ENCODE data around the gene SOX18.

The SOX18 gene

DNA sequence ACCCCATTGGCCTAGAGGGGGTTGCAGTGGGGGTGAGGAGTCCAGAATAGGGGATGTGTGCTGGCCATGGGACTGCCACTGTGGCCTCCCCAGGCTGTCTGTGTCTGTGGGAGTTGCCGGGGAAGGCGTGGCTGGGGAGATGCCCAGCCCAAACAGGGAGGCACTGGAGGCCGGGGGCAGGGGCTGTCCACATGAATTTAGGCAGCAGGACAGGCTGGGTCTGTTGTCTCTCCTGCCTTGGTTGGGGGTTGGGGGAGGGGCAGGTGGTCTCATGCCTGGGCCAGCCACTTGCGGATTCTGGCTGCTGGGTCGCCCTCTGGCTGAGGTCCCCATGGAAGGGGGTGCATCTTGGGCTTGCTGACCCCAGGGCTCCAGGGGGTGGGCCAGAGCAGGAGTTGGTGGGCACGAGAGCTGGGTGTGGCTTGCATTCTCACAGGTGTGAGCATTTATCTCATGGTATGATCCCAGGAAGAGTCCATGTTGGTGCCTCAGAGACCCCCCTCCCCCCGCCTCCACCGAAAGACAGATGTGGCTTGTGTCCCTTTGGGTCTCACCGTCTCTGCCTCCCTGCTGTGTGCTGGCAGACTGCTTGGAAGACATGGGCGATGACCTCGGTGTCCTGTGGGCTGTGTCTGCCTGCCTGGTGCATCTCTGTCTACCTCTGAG, 4.0 kb downstream of the SOX18 start:
- no peak overlapping the region for H3K4me3 ChIP-seq (ENCODE audit: low read length in 2 of 2)
- H3K27me3 ChIP-seq (ENCODE audit: control insufficient read depth in 2 of 2, insufficient read depth in 2 of 2, low read length in 2 of 2): peaks cover 40 to 55% of the 10 kb centered on the region in 2 donors
- no peak overlapping the region for H3K27ac ChIP-seq (ENCODE audit: low read depth in 2 of 2, low read length in 2 of 2)
- no peak overlapping the region for H3K9ac ChIP-seq (ENCODE audit: low read depth in 1 of 2, low read length in 2 of 2)
- no peaks in the 10 kb centered on the region for H3K9me3 ChIP-seq (ENCODE audit: control insufficient read depth in 2 of 2, low read length in 2 of 2)
- H3K4me1 ChIP-seq (ENCODE audit: control insufficient read depth in 2 of 2, insufficient read depth in 2 of 2, low read length in 2 of 2): peaks cover 0 to 5% of the 10 kb centered on the region in 2 donors
- H3K36me3 ChIP-seq (ENCODE audit: control insufficient read depth in 2 of 2, insufficient read depth in 2 of 2, low read length in 2 of 2): no peaks in the 10 kb centered on the region

DNA sequence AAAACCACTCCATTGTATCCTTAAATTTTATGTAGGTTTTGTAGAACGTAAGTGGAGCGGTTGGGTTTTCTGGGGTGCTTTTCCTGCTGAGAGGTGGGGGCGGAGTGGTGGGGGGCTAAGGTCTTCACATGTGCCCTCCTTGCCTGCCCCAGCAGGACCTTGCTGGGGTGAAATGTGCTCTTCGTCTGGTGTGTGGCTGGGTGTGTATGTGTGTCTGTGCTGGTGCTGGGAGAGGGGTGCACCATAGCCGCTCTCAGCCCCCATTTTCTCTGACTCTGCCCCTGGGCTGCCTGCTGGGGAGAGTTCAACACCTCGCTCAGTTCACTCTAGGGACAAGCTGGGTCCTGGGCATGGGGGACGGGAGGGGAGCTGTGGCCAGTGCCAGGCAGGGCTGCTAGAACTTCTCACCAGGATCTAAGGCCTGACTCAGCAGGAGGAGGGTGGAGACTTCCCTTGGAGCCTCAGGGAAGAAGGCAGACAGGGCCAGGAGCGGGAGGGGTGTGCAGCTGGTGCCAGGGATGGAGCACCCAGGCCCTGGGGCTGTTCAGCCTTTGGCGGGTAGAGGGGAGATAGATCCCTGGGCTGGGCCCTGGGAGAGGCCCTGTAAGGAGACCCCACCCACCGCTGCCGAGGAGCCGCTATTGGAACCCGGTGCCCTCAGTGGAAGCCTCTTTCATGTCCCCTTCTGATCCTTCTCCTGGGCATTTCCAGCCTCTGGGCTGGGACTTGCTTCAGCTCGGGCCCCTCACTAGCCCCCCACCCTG, 4.8 kb downstream of the SOX18 start:
- Histone ChIP-seq H3K36me3 (ENCODE audit: control insufficient read depth in 2 of 2, insufficient read depth in 2 of 2, low read length in 2 of 2) (no peaks in the 10 kb centered on the region), H3K9me3 (ENCODE audit: control insufficient read depth in 2 of 2, low read length in 2 of 2) (no peaks in the 10 kb centered on the region), H3K4me3 (ENCODE audit: low read length in 2 of 2) (no peak overlapping the region), H3K27ac (ENCODE audit: low read depth in 2 of 2, low read length in 2 of 2) (no peak overlapping the region), H3K9ac (ENCODE audit: low read depth in 1 of 2, low read length in 2 of 2) (no peak overlapping the region), H3K27me3 (ENCODE audit: control insufficient read depth in 2 of 2, insufficient read depth in 2 of 2, low read length in 2 of 2) (peaks cover 40 to 55% of the 10 kb centered on the region in 2 donors), H3K4me1 (ENCODE audit: control insufficient read depth in 2 of 2, insufficient read depth in 2 of 2, low read length in 2 of 2) (peaks cover 0 to 5% of the 10 kb centered on the region in 2 donors)

DNA sequence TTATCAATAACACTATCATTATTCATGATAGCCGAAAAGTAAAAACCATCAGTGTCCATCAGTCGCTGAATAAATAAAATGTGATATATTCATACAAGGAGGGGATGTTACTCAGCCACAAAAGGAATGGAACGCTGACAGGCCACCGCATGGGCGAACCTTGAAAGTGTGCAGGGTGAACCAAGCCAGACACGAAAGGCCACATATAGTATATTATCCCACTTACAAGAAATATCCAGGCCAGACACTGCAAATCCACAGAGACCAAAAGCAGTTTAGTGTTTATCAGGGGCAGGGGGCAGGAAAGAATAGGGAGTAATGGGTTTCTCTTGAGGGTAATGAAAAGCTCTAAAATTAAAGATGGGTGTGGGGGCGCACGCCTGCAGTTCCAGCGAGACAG, 5.7 kb downstream of the SOX18 start:
- Histone ChIP-seq H3K27ac (ENCODE audit: low read depth in 2 of 2, low read length in 2 of 2) (no peak overlapping the region), H3K27me3 (ENCODE audit: control insufficient read depth in 2 of 2, insufficient read depth in 2 of 2, low read length in 2 of 2) (peaks cover 41 to 58% of the 10 kb centered on the region in 2 donors), H3K9me3 (ENCODE audit: control insufficient read depth in 2 of 2, low read length in 2 of 2) (no peaks in the 10 kb centered on the region), H3K9ac (ENCODE audit: low read depth in 1 of 2, low read length in 2 of 2) (no peak overlapping the region), H3K36me3 (ENCODE audit: control insufficient read depth in 2 of 2, insufficient read depth in 2 of 2, low read length in 2 of 2) (no peaks in the 10 kb centered on the region), H3K4me1 (ENCODE audit: control insufficient read depth in 2 of 2, insufficient read depth in 2 of 2, low read length in 2 of 2) (peaks cover 6 to 7% of the 10 kb centered on the region in 2 donors), H3K4me3 (ENCODE audit: low read length in 2 of 2) (no peak overlapping the region)

DNA sequence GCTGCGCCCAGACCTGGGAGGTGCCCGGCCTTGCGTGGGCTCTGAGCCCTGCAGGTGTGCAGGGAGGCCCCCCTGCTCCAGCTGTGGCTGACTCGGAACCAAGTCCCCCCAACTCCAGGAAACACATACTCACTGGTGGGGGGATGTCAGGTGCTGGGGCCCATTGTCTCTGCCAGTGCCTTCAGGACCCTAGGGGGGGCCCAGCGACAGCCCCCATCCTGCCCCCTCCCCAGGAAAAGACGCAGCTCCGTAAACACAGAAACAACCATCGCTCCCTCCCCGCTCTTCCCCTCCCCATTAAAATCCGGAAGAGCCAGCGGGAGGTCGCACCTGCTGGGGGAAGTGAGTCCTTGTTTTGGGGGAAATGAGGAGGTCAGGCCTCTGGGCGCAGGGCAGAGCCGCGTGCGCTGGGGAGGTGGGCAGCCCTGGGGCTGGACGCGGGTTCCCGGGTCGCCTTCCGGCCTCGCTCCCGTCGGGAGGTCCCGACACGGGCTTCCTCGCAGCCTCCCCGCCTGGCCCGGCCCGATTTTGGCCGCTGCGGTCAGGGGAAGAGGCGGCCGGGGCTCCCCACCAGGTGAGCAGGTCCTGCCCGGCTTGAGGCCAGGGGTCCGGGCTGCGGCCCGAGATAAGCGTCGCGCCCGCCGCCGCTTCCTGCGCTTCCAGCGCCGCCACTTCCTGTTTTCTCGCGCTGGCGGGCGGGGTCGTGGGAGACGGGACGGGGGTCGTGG, 7.2 kb downstream of the SOX18 start:
- no peaks in the 10 kb centered on the region for H3K9me3 ChIP-seq (ENCODE audit: control insufficient read depth in 2 of 2, low read length in 2 of 2)
- H3K27ac ChIP-seq (ENCODE audit: low read depth in 2 of 2, low read length in 2 of 2): no peak overlapping the region
- peaks cover 41 to 57% of the 10 kb centered on the region in 2 donors for H3K27me3 ChIP-seq (ENCODE audit: control insufficient read depth in 2 of 2, insufficient read depth in 2 of 2, low read length in 2 of 2)
- peaks cover 7 to 11% of the 10 kb centered on the region in 2 donors for H3K4me1 ChIP-seq (ENCODE audit: control insufficient read depth in 2 of 2, insufficient read depth in 2 of 2, low read length in 2 of 2)
- H3K4me3 ChIP-seq (ENCODE audit: low read length in 2 of 2): peak overlapping the region; percentile 2 to 44
- no peaks in the 10 kb centered on the region for H3K36me3 ChIP-seq (ENCODE audit: control insufficient read depth in 2 of 2, insufficient read depth in 2 of 2, low read length in 2 of 2)
- peak overlapping the region in 1 of 2 donors; percentile 60 for H3K9ac ChIP-seq (ENCODE audit: low read depth in 1 of 2, low read length in 2 of 2)

DNA sequence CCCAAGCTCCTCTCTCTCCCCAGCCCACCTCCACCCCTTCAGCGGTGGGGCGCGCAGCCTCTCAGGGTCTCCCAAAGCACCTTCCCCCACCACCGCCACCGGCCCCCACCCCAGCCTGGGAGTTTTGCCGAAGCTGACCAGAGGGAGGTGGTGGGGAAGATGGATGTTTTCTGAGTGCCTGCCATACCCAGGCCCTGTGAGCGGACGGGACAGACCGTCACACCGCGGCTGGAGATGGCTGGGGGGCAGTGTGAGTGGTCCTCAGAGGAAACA, 7.7 kb downstream of the SOX18 start:
- H3K27me3 ChIP-seq (ENCODE audit: control insufficient read depth in 2 of 2, insufficient read depth in 2 of 2, low read length in 2 of 2): peaks cover 38 to 55% of the 10 kb centered on the region in 2 donors
- peak overlapping the region in 1 of 2 donors; percentile 44 for H3K4me3 ChIP-seq (ENCODE audit: low read length in 2 of 2)
- H3K4me1 ChIP-seq (ENCODE audit: control insufficient read depth in 2 of 2, insufficient read depth in 2 of 2, low read length in 2 of 2): peaks cover 7 to 12% of the 10 kb centered on the region in 2 donors
- no peaks in the 10 kb centered on the region for H3K9me3 ChIP-seq (ENCODE audit: control insufficient read depth in 2 of 2, low read length in 2 of 2)
- peak overlapping the region in 1 of 2 donors; percentile 9 for H3K27ac ChIP-seq (ENCODE audit: low read depth in 2 of 2, low read length in 2 of 2)
- H3K36me3 ChIP-seq (ENCODE audit: control insufficient read depth in 2 of 2, insufficient read depth in 2 of 2, low read length in 2 of 2): no peaks in the 10 kb centered on the region
- no peak overlapping the region for H3K9ac ChIP-seq (ENCODE audit: low read depth in 1 of 2, low read length in 2 of 2)

DNA sequence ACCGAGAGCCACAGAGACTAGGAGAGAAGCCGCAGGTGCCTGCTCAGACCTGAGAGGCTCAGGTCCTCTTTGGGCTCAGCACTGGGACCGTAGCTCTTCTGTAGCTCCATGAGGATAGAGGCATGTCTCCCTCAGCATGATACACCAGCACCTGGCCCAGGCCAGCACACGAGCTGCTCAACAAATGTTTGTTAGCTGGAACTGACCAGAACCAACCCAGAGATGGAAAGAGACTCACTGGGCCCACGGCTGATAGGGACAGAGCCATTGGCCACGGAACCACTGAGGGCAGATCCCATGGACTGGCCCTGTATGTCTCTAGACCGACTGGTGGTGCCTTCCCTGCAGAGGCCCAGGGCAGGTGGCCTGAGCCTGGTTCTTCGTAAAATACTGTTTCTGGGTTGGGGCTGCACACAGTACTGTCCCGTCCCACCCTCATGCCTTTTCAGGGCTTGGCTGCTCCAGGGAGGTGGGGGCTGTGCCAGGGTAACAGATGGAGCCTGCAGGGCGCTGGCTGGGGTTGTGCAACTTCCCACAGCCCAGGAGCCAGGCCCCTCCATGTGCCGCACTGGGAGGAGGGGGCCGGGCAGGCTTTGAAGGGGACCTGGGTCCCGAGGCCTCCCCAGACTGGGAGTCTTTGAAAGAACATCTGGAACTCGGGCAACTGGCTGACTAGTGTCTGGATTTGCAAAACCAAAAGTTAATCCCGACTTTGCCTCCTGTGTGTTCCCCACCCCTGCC, 8.2 kb downstream of the SOX18 start:
- H3K27ac ChIP-seq (ENCODE audit: low read depth in 2 of 2, low read length in 2 of 2): peak overlapping the region in 1 of 2 donors; percentile 9
- no peak overlapping the region for H3K4me3 ChIP-seq (ENCODE audit: low read length in 2 of 2)
- peaks cover 39 to 56% of the 10 kb centered on the region in 2 donors for H3K27me3 ChIP-seq (ENCODE audit: control insufficient read depth in 2 of 2, insufficient read depth in 2 of 2, low read length in 2 of 2)
- H3K4me1 ChIP-seq (ENCODE audit: control insufficient read depth in 2 of 2, insufficient read depth in 2 of 2, low read length in 2 of 2): peaks cover 7 to 12% of the 10 kb centered on the region in 2 donors
- H3K9me3 ChIP-seq (ENCODE audit: control insufficient read depth in 2 of 2, low read length in 2 of 2): no peaks in the 10 kb centered on the region
- no peak overlapping the region for H3K9ac ChIP-seq (ENCODE audit: low read depth in 1 of 2, low read length in 2 of 2)
- H3K36me3 ChIP-seq (ENCODE audit: control insufficient read depth in 2 of 2, insufficient read depth in 2 of 2, low read length in 2 of 2): no peaks in the 10 kb centered on the region

DNA sequence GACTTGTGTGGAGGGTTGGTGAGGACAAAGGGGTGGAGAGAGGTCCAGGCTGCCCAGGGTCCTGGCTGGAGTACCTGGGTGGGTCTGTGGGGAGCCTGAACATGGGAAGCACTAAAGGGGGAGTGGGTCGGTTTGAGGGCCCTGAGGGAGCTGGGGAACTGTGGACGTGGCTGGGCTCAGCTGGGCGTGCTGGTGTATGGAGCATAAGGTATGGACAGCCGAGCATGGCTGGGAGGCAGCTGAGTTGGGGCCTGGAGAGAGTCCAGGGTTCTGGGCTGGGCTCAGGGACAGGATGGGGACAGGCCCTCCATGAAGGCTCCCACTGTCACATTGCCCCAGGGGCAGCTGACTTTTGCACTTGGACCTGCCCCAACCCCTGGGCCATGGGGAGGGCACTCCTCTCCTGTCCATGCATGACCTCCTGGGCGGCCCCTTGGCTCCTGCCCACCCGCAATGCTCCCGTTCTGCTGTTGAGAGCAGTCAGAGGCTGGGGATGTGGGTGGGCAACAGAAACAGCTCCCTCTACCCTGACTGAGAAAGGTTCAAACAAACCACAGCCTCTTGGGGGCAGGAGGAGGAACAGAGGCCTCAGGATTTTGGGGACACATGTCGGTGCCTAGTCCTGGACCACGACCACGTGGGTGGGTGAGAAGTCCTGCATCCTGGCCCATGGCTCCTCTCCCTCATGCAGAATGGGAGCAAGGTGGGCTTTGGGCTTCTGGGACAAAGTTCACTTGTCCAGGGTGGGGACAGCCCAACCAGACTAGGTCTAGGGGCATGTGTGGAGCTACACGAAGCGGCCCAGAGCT, 9.0 kb downstream of the SOX18 start:
- peaks cover 0 to under 1% of the 10 kb centered on the region in 2 donors for H3K36me3 ChIP-seq (ENCODE audit: control insufficient read depth in 2 of 2, insufficient read depth in 2 of 2, low read length in 2 of 2)
- peaks cover 38 to 55% of the 10 kb centered on the region in 2 donors for H3K27me3 ChIP-seq (ENCODE audit: control insufficient read depth in 2 of 2, insufficient read depth in 2 of 2, low read length in 2 of 2)
- H3K9ac ChIP-seq (ENCODE audit: low read depth in 1 of 2, low read length in 2 of 2): no peak overlapping the region
- H3K27ac ChIP-seq (ENCODE audit: low read depth in 2 of 2, low read length in 2 of 2): no peak overlapping the region
- H3K9me3 ChIP-seq (ENCODE audit: control insufficient read depth in 2 of 2, low read length in 2 of 2): no peaks in the 10 kb centered on the region
- H3K4me1 ChIP-seq (ENCODE audit: control insufficient read depth in 2 of 2, insufficient read depth in 2 of 2, low read length in 2 of 2): peaks cover 7 to 12% of the 10 kb centered on the region in 2 donors
- no peak overlapping the region for H3K4me3 ChIP-seq (ENCODE audit: low read length in 2 of 2)

DNA sequence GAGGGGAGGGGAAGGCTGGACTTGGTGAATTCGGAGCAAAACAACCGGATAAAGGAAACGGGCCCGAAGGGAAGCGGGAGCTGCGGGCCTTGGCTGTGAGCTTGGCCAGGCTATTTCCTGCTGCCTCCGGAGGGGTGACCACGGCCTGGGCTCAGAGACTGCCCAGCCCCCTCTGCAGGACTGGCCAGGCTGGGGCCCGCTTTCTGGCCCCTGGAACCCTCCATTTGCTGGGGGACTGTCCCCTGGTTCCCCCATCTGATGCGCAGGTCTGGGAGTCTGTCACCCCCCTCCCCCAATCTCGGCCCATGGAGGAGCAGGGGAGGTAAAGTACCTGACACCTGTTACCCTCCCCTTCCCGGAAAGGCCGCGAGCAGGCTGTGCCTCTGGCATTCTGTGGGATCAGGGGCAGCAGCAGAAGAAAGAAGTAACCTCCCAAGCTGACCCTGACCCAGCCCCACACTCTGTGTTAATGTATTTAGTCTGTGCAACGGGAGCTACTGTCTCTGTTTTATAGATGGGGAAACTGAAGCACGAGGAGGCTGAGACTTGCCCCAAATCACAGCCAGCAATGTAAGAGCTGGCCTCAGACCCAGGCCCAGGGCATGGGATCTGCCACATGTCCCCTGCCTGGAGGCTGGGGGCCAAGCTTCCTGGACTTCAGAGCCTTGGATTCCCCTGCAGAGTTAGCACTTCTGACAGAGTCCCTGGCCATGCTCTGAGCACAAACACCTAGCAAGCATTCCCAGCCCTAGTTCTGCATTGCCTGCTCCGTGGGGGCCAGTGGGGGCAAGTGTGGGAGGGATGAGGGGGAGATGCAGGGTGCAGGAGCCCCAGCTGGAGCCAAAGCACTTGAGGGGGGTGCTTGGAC, 9.9 kb downstream of the SOX18 start:
- peaks cover 34 to 56% of the 10 kb centered on the region in 2 donors for H3K27me3 ChIP-seq (ENCODE audit: control insufficient read depth in 2 of 2, insufficient read depth in 2 of 2, low read length in 2 of 2)
- H3K9ac ChIP-seq (ENCODE audit: low read depth in 1 of 2, low read length in 2 of 2): peak overlapping the region in 1 of 2 donors; percentile 16
- peak overlapping the region in 1 of 2 donors; percentile 32 for H3K27ac ChIP-seq (ENCODE audit: low read depth in 2 of 2, low read length in 2 of 2)
- H3K4me1 ChIP-seq (ENCODE audit: control insufficient read depth in 2 of 2, insufficient read depth in 2 of 2, low read length in 2 of 2): peaks cover 7 to 12% of the 10 kb centered on the region in 2 donors
- H3K4me3 ChIP-seq (ENCODE audit: low read length in 2 of 2): peak overlapping the region; percentile 15 to 57
- no peaks in the 10 kb centered on the region for H3K9me3 ChIP-seq (ENCODE audit: control insufficient read depth in 2 of 2, low read length in 2 of 2)
- H3K36me3 ChIP-seq (ENCODE audit: control insufficient read depth in 2 of 2, insufficient read depth in 2 of 2, low read length in 2 of 2): peaks cover 7% of the 10 kb centered on the region in 2 donors

Data from mucosa of rectum (tissue), 2 donors.